Measurements from ENCODE around the gene BAIAP2L2. TPM values are rescaled to one million over a fixed set of nuclear protein-coding genes. Genes with fewer than 3 reads are reported as not detected.

Gene BAIAP2L2
- total and polyA plus RNA-seq, 4 donors = 0.33 to 0.46 (median 0.44) TPM; not detected in 1

DNA sequence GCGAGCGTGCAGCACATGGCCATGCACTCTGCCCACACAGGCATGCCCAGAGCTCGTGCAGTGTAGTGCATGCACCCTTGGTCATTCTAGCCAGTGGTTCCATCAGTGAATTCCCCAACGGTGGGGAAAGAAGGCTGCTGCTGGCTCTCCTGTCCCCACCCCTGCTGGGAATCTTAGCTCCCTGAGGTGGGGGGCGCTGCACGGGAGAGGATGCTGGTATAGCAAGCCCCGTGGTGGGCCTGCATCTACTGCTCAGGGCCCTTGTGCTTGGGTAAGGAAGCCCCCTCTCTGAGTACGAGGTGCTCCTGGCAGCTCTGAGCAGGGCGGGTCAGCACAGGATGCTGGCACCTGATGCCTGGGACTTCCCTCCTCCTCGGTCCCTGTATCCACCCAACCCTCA lies 18.5 kb upstream of the BAIAP2L2 start:
- Histone ChIP-seq H3K9me3 (ENCODE audit: control insufficient read depth in 4 of 4, low read length in 3 of 4) (no peaks in the 10 kb centered on the region), H3K4me3 (ENCODE audit: low read depth in 1 of 3, low read length in 3 of 3) (no peak overlapping the region), H3K27ac (ENCODE audit: low read depth in 1 of 2, low read length in 2 of 2) (no peak overlapping the region), H3K36me3 (ENCODE audit: control insufficient read depth in 4 of 4, insufficient read depth in 3 of 4, low read depth in 1 of 4, low read length in 3 of 4) (peaks cover 2 to 12% (median 5%) of the 10 kb centered on the region in 4 donors), H3K9ac (ENCODE audit: low read depth in 1 of 2, low read length in 2 of 2) (no peak overlapping the region), H3K27me3 (ENCODE audit: control insufficient read depth in 4 of 4, insufficient read depth in 4 of 4, low read length in 3 of 4) (no peaks in the 10 kb centered on the region), H3K4me1 (ENCODE audit: control insufficient read depth in 4 of 4, insufficient read depth in 4 of 4, low read length in 3 of 4) (no peaks in the 10 kb centered on the region)
- TF ChIP-seq NR2F2 (IDR thresholded peaks at IDR 0.05) (no peak), GABPA (IDR thresholded peaks at IDR 0.05 in 1 of 2, conservative IDR thresholded peaks at IDR 0.05 in 1 of 2) (no peak), FOXA2 (IDR thresholded peaks at IDR 0.05) (no peak), REST (IDR thresholded peaks at IDR 0.05) (no peak), HNF4G (IDR thresholded peaks at IDR 0.05) (no peak), TAF1 (conservative IDR thresholded peaks at IDR 0.05) (no peak), JUND (IDR thresholded peaks at IDR 0.05) (no peak), RAD21 (IDR thresholded peaks at IDR 0.05) (no peak), YY1 (IDR thresholded peaks at IDR 0.05) (no peak), EGR1 (IDR thresholded peaks at IDR 0.05; ENCODE audit: low read depth in 2 of 2) (no peak), SP1 (IDR thresholded peaks at IDR 0.05) (no peak), ZBTB33 (IDR thresholded peaks at IDR 0.05) (no peak), RXRA (IDR thresholded peaks at IDR 0.05) (no peak)
- 91% methylated on average over 10 of the region's 10 CpGs for WGBS
- DNase-seq (ENCODE audit: low spot score) = no peak

DNA sequence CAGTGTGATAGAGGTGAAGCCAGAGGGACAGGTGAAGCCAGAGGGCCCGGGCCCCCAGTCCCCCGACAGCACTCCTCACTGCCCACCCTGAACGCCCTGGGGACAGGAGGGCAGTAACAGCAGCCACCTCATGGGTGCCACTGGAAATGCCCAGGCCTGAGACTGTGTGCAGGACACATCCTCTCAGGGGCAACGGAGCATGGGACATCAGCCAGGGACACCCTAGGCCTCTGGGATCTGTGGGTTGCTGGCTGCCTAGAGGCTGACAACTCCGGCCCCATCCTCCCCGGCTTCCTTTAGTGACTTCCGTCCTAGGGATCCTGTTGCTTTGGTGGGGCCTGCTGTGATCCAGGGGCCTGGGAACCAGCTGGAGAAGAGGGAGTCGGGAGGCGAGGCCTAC lies 17.4 kb upstream of the BAIAP2L2 start:
- TF ChIP-seq FOXA1 (IDR thresholded peaks at IDR 0.05) = no peak
- TF ChIP-seq CTCF (IDR thresholded peaks at IDR 0.05; ENCODE audit: low read depth, low read length, missing input control) = no peak
- TF ChIP-seq JUND (IDR thresholded peaks at IDR 0.05) = no peak
- TF ChIP-seq, protein P1, sequence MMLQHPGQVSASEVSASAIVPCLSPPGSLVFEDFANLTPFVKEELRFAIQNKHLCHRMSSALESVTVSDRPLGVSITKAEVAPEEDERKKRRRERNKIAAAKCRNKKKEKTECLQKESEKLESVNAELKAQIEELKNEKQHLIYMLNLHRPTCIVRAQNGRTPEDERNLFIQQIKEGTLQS (IDR thresholded peaks at IDR 0.05) = no peak
- no peak for TF ChIP-seq SP1 (IDR thresholded peaks at IDR 0.05)
- no peak for TF ChIP-seq ZBTB33 (IDR thresholded peaks at IDR 0.05)
- TF ChIP-seq HNF4G (IDR thresholded peaks at IDR 0.05) = no peak
- TF ChIP-seq, protein P2, sequence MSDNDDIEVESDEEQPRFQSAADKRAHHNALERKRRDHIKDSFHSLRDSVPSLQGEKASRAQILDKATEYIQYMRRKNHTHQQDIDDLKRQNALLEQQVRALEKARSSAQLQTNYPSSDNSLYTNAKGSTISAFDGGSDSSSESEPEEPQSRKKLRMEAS (IDR thresholded peaks at IDR 0.05) = no peak
- no peak for TF ChIP-seq EGR1 (IDR thresholded peaks at IDR 0.05; ENCODE audit: low read depth in 2 of 2)
- TF ChIP-seq REST (IDR thresholded peaks at IDR 0.05) = no peak
- TF ChIP-seq RXRA (IDR thresholded peaks at IDR 0.05) = no peak
- Histone ChIP-seq H3K4me3 (ENCODE audit: low read depth in 1 of 3, low read length in 3 of 3) (no peak overlapping the region), H3K4me1 (ENCODE audit: control insufficient read depth in 4 of 4, insufficient read depth in 4 of 4, low read length in 3 of 4) (no peaks in the 10 kb centered on the region), H3K9me3 (ENCODE audit: control insufficient read depth in 4 of 4, low read length in 3 of 4) (no peaks in the 10 kb centered on the region), H3K36me3 (ENCODE audit: control insufficient read depth in 4 of 4, insufficient read depth in 3 of 4, low read depth in 1 of 4, low read length in 3 of 4) (peaks cover 0 to 12% (median 4%) of the 10 kb centered on the region in 4 donors), H3K27ac (ENCODE audit: low read depth in 1 of 2, low read length in 2 of 2) (no peak overlapping the region), H3K9ac (ENCODE audit: low read depth in 1 of 2, low read length in 2 of 2) (no peak overlapping the region), H3K27me3 (ENCODE audit: control insufficient read depth in 4 of 4, insufficient read depth in 4 of 4, low read length in 3 of 4) (no peaks in the 10 kb centered on the region)
- 93% methylated on average over 9 of the region's 9 CpGs for WGBS
- no peak for DNase-seq (ENCODE audit: low spot score)
